Activated CD8-positive, alpha-beta memory T cell treated with anti-CD3 and anti-CD28 coated beads for 1 hour (primary cell): ENCODE measurements around the gene MDK.

Experiments used
- DNase-seq, 2 donors: peaks; one replicate each; pipeline ENCODE4 v3.0.0-alpha.2; 2020; ENCODE audit warnings: low read depth in 1 of 2; ENCODE audit errors: extremely low read depth in 1 of 2

Gene MDK

DNA sequence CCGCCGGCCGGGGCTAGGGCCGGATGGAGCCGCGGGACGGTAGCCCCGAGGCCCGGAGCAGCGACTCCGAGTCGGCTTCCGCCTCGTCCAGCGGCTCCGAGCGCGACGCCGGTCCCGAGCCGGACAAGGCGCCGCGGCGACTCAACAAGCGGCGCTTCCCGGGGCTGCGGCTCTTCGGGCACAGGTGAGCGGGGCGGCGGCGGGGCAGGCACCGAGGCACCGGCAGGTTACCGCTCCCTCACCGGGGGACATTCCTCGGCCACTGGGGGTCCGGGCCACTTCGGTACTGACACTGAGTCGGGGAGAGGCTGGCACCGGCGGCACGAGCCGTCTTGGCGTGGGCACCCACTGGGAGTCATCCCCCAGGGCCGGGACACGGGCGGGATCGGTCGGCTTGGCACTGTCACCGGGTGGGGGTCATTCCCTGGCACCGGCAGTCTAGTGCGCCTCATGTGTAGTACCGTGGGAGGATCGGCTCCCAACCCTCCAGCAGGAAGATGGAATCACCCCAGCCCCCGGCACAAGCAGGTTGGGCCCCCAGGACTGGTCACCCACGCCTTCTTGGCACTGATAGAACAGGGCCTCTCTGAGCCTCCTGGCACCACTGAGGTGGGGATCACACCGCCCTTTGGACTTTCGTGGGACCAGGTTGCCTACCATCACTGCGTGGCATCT, 33.7 kb upstream of the MDK start:
- DNase-seq = no peak

DNA sequence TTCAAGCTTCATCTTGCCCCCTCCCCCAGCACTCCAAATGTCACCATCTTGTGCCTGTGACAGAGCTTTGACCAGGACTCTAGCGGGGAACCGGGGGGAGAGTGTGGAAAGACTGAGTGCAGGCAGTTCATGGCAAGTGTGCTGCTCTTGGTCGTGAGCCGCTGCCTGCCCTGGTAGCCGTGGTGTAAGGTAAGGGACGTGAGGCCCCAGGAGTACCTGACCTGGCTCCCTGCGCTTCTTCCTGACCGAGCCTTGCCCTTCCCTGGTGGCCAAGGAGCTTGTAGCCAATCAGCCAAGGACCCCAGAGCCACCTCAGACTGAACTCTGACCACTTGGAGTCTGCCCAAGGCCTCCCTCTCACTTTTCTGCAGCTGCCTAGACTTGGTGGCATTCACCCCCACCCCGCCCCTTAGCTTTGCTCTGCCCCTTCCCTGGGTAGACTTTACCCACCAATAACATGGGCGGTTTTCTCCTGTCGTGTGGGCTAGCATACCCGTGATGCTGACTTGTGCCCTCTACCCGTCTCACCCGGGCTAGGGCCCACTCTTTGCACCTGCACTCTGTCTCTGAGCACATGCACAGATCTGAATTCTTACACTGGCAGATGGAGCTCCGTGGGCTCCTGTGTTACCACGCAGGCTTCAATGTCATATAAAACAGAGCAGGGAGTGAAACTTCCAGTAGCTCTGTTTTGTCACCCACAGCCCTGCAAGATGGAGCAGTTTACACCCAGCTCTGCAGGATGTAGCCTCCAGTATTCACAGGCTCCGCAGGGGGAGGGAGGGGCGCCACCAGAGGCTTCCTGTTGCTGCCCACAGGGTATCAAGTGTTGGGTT, 32.7 kb upstream of the MDK start:
- peak in 1 of 2 donors; percentile 42 for DNase-seq

DNA sequence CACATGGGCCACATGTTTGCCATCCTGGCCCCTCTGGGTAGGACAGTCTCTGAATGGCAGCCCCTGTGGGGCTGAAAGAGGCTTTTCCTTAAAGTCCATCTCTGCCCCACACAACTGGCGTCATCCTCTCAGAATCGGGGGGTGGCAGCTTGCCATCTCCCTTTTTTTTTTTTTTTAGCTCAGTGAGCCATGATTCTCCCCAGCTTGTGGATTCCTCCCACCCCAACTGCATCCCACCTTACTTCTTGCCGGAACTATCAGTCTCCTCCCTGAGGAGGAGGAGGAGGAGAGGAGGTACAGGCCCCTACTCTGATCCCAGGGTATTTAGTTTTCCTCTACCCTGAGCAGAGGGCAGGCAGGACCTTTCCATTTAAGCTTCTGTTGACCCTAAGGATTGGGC, 30.8 kb upstream of the MDK start:
- no peak for DNase-seq

DNA sequence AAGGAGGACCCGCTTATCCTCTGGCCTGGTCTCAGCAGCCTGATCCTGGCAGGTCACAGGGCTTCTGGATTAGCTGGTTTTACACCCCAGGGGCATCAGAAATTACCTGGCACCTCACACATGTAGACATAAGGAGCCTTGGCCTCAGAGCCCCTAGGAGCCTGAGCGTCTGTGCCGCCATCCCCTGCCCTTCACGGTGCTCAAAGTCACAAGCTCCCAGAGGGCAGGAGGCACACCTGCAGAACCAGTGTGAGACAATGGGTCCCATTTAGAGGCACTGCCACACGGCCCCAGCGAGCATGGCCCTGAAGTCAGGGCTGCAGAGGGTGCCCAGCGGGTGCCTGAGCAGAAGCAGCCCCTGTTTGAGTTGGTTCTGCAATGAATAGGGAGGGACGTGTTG, 30.3 kb upstream of the MDK start:
- DNase-seq = no peak

DNA sequence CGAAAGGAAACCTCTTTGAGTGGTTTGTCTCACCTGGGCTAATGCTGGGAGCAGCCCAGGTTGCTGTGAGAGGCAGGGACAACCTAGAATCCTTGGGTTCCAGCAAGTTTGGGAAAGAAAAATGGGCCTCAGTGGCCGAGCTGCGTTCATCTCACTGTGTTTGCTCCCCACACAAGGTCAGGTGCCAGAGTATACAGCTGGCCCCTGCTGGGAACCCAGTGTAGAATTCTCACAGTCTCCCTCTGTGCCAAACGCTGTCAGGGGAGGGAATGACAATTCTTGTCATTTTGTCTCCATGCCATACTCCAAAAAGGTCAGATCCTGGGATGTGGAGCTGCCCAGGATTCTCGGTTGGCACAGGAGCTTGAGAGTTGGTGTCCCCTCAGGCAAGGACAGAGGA, 29.9 kb upstream of the MDK start:
- DNase-seq = no peak

DNA sequence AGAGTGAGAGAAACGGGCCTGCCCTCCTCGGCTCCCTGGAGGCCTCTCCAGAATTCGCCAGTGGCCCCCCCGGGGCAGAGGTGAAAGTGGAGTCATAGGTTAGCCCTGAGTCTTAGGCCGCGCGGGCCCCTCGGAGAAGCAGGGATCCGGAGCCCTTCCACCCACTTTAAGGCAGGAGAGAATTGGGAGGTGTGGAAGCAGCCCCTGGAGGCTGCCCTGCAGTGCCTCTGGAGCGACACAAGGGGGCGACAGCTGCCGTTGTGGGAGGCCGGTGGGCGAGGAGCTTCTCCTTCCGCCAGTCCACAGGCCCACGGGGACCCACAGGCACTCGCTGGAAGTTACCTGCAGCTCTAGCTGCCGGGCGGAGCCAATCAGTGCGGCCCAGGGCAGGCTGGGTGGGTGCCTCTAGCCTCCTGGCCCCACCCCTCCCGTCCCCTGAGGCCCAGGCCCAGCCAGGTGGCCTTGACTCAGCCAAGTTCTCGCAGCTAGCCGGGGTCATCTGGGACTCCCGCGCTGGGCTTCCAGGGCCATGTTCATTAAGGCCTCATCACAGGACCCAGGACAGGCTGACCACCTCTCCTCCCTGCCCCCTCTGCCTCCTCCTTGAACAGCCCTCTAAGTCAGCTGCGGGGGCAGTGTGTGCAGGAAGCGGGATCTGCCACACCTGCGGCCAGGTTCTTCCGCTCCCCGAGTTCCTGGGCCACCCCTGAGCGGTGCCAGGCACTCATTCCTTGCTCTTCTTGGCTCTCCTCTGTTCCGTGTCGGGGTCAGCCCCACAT, 29.2 kb upstream of the MDK start:
- peak; percentile 61 to 65 for DNase-seq

DNA sequence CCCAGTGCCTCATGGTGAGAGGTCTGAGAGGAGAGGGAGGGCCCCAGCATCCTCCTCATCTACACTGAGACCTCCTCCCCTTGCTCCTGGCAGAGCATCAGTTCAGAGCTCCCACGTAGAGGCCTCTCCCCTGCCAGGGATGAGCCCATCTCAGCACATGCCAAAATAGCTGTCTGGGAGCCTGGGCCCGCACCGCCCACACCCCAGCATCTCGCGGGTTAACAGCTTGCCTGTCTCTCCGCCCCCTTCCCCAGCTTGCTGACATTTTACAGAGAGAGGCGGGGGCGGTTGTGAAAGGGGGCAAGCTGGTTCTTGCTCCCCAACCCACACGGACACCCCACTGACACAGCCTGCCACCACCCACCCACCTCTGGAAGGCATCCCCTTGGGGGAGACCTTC, 27.8 kb upstream of the MDK start:
- DNase-seq = no peak

DNA sequence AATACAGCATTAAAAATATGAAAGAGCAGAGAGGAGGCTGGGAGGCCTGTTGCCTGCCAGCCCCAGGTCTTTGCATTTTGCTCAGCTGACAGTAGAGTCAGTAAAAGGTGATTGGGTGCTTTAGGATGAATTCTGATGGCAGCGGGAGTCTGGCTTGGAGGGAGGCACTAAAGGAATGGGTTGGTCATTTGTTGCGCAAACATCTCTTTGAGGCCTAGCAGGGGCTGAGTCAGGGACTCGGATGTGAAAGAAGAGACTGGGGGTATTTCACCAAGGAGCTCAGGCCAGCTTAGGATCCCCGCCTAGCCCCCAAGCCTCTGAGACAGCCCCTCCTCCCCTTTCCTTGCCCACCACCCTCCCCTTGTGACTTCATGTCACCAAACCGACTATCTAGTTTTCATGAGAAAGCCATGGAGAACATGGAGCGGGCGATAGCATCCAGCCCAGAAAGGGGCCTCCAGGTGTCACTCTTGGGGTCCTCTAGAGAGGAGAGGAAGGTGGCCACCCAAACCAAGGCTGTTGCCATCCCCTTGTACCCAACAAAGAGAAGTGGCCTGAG, 24.5 kb upstream of the MDK start:
- no peak for DNase-seq

DNA sequence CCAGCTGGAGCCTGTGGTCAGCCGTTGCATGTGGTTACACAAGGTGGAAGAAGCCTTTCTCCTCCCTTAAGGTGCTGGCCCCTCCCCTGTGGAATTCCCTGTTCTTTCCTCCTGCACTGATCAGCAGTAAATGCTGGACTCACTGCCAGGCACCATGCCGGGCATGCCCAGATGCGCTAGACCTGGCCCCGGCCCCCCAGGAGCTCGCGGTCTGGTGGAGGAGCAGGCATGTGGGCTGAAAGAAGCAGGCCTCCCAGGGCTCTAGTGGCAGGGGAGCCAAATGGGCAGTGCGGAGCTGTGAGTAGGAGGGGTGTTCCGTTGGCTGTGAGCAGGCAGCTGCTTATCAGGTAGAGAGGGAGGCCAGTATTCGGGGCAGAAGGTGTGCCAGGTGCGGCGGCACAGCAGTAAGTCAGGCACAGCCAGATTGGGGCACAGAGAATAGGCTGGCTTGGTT, 24.0 kb upstream of the MDK start:
- no peak for DNase-seq

DNA sequence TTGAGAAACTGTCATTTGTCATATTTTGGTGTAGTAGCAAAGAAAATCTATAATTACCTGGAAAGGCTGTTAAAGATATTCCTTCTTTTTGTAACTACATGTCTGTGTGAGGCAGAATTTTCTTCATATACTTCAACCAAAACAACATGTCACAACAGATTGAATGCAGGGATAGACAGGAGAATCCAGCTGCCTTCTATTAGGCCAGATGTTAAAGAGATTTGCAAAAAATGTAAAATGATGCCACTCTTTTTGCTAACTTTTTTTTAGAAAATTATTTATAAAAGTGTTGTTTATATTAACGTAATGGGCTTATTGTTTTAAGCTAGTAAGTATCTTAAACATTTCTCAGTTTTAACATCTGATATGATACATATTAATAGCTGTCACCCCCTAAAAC, 21.5 kb upstream of the MDK start:
- no peak for DNase-seq

DNA sequence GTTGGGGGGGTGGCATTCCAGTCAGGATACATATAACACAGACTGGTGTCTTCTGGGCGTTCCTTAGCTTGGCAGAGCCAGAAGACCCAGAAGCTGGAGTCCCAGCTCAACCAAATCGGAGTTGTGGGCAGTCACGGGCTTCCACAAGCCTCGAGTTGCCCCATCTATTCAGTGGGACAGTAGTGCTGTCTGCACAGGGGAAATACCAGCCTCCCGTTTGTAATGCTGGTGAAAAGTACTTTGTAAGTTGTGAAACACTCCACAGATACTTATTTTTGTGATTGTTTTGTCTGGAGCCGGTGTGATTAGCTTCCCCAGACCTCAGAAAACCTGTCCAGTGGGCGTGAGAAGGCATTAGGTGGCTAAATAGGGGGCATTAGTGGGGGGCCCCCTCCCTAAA, 20.6 kb upstream of the MDK start:
- no peak for DNase-seq

DNA sequence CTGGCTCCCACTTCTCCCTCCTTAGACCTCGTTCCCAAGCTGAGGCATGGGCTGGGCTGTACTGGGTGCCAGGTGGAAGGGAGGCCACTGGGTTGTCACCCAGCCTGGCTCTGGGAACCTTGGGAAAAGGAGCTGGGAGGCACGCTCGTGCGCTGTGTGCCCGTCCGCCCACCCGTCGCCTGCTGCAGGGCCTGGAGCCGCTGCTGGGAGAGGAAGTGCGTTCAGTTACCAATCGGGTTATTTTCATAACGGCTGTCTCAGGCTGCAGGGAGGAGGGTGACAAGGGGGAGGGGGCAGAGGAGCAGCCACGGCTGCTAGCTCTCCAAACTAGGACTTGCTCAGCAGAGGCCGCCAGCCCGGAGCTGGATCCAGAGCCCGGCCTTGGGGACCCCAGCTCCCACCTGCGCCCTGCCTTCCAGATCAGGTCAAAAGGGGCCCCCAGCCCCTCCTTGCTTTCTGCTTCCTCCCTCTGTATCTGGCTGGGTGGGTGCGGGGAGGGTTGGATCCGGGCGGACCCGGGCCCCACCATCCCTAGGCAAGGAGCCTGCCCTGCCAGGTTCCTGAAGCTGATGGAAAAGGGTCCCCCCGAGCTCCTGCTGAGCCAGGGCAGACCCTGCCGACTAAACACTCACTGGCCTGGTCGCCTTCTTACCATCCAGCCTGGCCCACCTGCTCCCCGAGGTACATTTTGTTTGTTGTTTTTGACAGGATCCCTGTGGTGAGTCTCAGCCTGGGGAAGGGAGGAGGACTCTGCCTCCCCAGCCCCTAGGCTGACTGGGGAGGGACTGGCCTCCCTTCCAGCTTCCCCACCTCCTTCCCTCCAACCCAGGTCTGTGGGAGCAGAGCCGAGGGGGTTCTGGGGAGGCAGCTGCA, 19.9 kb upstream of the MDK start:
- DNase-seq = no peak

DNA sequence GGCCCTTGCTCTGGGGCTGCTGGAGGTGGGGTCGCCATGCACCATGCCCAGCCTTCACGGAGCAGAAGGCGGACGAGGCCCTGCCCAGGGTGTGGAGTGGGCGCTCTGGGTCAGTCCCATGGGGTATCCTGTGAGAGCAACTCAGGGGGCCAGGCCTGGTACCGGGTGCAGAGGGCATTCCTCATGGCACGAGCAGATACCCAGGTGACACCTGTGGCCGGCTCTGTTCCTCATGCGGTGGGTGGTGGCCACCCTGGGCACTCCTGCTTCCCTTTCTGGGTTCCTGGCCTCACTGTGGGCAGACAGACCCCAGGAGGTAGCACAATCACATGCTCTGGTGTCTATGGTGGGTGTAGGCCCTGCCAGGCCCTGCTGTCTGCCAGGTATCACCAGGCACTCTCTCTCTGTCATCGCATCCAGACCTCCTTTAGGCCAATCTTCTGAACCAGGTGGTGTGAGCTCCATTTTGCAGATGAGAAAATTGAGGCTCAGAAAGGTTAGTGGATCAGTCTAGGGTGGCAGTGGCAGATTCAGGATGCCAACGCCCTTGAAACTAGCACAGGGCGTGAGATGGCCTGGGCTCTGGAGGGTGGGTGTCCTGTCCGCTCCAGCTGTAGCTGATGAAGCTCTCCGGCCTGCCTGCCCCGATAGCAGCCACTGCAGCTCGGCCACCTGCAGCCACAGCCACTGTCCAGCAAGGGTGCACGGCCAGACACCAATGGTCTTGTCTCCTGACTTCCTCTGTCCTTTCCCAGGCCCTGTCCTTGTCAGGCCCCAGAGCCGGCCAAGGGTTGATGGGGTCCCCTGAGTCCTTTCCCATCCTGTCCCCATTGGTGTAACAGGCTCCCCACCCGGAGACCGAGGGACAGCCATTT, 19.1 kb upstream of the MDK start:
- DNase-seq = no peak

DNA sequence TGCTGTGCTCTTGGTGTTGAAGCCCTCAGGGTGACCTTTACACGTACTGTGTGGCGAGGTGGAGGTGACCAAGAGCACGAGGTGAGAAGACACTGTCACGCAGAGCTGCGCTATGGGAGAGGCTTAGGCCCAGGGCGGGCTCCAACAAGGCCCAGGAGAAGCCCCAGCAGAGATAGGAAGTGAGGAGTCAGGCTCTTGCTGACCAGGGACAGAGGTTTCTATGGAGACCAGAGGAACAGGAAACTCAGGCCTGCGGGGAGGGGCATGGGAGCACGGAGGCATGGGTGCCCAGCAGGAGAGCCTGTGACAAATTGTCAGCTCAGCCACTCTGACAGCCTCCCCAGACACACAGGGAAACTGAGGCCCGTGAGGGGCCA, 18.4 kb upstream of the MDK start:
- no peak for DNase-seq

DNA sequence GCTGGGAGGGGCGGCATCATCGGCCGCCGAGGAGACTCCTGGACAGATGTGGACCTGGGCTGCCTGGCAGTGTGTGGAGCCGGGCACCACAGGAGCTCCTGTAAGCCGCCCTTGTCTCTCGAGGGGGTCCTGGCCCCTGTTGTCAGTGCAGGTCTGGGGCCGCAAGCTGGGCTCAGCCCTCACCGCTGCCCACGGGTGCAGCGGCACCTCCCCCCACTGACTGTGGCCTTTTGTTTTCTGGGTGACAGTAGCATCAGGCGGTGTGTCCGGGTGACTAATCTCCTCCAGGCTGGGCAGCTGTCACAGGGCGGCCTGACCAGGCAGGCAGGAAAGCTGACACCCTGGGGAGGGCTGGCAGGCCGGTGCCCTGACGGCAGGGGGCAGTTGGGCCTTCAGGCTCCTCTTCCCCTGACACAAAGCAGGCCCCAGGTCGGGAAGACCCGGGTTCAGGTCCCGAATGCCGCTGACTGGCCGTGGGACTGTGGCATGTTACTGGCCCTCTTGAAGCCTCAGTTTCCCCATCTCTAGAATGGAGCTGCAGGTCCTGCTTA, 17.9 kb upstream of the MDK start:
- no peak for DNase-seq

DNA sequence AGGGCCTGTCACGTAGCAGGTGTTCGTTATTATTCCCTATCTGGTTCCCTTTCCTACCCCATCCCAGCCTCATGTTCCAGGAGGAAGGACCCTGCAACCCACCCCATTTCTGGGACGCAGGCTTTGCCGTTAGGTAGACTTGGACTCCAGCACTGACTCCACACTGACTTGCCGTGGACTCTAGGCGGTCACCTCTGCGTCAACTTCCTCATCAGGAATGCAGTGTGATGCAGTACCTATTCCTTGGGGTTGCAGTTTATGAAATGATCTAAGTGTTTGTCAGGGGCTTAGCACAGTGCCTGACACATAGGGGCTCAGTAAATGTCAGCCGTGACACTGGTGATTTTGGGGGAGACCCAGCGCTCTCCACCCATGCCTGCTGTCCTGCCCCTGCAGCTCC, 17.4 kb upstream of the MDK start:
- no peak for DNase-seq

DNA sequence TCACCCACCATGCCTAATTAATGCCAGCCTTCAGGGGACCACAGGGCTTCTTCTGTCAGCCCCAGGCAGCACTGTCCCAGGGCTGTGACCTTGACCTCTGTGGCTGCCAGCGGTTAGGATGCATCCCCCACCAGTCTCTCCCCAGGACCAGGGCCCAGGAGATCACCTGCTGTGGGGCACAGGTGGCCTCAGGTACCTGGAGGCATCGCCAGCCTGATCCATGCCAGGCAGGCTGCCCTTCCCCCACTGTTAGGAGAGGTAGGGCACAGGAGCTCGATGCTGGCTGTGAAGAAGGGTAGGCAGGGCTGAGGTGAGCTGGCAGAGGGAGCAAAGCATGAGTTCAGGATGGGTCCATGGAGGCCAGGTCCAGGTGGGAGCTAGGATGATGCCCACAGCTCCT, 16.7 kb upstream of the MDK start:
- DNase-seq = no peak

DNA sequence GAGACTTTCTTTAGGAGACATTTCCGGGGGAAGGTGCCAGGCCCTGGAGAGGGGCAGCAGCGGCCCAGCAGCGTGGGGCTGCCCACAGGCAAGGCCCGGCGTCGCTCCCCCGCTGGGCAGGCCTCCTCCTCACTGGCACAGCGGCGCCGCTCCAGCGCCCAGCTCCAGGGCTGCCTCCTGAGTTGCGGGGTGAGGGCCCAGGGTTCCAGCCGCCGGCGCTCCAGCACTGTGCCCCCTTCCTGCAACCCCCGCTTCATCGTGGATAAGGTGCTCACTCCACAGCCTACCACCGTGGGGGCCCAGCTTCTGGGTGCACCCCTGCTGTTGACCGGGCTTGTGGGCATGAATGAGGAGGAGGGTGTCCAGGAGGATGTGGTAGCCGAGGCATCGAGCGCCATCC, 15.2 kb upstream of the MDK start:
- no peak for DNase-seq

DNA sequence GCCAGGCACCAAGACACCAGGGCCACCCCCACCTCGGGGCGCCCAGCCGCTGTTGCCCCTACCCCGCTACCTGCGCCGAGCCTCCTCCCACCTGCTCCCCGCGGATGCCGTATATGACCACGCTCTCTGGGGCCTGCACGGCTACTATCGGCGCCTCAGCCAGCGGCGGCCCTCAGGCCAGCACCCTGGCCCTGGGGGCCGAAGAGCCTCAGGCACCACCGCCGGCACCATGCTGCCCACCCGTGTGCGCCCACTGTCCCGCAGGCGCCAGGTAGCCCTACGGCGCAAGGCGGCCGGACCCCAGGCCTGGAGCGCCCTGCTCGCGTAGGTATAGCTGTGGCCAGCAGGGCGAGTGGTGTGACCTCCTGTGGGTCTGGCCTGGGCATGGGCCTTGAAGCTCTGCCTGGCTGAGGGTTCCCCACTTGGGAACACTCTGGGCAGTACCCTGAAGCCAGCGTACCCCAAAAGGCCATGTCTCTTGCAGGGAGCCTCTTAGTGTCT, 14.8 kb upstream of the MDK start:
- no peak for DNase-seq
